HG03457 (cell line): ENCODE results near the gene IL3RA.
"Not testable (repeated sequence)": the region's sequence is repeated elsewhere in the genome, so short reads cannot be mapped to it uniquely, and the experiment has no call there.

Source experiments
- ATAC-seq: cut with Tn5 transposase; IDR thresholded peaks from one replicate; pipeline ENCODE4 v1.9.1; 2021; ENCODE audit warnings: moderate number of reproducible peaks; ENCODE audit not compliant: unreplicated experiment

The IL3RA gene

GRCh38 chrX:1421433-1422134, 85.0 kb downstream of the IL3RA start:
- ATAC-seq, result no peak

GRCh38 chrX:1422135-1422465, 85.5 kb downstream of the IL3RA start:
- ATAC-seq, result no peak

DNA sequence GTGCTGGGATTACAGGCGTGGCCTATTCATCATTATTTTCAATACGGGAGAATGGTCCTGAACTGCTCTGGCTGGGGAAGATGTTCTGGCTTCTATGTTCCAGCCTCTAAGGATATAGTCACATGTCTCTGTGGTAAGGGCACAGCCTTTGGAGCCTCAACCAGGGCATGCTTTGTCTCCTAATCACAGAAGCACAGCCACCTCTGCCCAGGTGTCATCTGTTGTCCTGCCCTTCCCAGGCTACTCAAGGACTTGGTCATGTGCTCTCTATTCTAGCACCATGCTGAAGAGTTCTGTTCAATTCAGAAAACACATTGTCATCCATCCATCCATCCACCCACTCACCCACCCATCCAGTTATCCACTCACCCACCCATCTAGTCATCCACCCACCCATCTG, 86.6 kb downstream of the IL3RA start:
- no peak for ATAC-seq

DNA sequence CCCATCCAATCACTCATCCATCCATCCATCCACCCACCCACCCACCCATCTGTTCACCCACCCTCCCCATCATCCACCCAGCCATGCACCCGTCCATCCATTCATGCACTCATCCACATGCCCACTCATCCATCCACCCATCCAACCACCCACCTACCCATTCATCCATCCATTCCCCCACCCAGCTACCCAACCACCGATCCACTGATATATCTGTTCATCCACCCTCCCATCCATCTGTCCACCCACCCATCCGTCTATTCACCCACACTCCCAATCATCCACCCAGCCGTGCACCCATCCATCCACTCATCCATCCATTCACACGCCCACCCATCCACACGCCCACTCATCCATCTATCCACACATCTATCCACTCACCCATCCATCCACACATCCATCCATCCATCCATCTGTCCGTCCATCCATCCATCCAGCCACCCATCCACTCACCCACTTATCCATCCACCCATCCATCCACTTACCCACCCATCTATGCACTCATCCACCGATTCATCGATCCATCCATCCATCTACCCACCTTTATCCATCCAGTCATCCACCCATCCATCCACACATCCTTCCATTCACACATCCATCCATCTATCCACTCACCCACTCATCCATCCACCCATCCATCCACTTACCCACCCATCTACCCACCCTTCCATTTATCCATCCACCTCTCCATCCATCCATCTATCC, 87.7 kb downstream of the IL3RA start:
- no peak for ATAC-seq

DNA sequence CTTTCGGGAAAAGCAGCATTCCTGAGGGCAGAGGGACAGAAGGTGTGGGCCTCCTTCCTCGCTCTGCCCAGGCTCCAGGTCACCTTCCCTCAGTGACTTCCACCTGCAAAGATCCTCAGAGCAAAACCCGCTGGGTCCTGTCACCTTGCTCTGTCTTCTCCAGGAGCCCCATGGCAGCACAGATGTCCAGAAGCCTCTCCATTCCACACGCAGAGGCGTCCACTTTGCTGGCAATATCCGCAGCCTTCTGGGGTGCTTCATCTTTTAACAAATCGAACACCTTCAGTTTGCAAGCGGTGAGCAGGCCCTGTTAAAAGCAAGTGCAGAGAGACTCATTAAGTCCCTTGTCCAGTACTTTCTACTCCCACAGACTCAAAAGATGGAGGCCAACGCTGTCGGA, 88.8 kb downstream of the IL3RA start:
- ATAC-seq, result no peak

DNA sequence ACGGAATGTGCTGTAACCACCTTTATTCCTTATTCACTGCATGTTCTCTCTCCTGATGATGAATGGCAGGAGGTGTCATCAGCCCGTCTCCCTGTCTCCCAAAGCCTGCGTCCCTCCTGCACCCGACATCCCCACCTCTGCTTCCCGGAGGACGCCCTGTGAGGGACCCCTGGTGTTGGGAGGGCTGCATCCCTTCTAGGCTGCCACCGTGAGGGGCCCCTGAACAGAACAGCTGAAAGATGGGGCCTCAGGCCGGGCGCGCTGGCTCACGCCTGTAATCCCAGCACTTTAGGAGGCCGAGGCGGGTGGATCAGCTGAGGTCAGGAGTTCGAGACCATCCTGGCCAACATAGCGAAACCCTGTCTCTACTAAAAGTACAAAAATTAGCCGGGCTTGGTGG, 89.7 kb downstream of the IL3RA start:
- ATAC-seq, result not testable (repeated sequence)

DNA sequence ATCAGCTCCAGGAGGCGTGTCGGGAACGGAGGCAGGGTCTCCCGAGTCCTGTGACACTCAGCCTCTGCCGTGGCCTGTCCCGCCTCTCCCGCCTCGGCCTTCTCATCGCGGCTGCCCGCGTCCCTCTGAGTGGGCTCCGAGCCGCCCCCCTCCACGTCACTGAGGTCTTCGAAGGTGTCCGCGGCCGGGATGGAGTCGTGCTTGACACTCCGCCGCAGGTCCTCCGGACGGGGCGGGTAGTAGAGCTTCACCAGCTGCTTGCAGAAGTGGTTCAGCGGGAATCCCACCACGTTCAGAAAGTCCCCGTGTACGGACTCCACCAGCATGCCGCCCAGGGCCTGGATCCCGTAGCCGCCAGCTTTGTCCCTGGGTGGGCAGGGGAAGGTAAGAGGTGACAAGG, 91.2 kb downstream of the IL3RA start:
- no peak for ATAC-seq

DNA sequence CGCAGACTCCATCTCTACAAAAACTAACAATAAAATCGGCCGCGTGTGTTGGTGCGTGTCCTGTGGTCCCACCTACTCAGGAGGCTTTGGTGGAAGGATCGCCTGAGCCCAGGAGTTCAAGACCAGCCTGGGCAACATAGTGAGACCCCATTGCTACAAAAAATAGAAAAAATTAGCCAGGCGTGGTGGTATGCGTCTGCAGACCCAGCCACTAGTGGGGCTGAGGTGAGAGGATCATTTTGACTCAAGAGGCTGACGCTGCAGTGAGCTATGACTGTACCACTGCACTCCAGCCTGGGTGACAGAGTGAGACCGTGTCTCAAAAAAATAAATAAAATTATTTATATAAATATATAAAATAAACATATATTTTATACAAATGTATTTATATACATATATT, 93.9 kb downstream of the IL3RA start:
- ATAC-seq, result no peak
